Activated naive CD4-positive, alpha-beta T cell treated with anti-CD3 and anti-CD28 coated beads for 36 hours (primary cell): ENCODE results near the gene MAP4K3. TPM values are rescaled to one million over a fixed set of nuclear protein-coding genes. Genes with fewer than 3 reads are reported as not detected.

Experiments used
- CTCF ChIA-PET: fragments of 350-600 bp; sonication (Branson Sonifier 250); formaldehyde crosslinking; loops from one replicate; lab custom pipeline; 2021; ENCODE audit warnings: antibody characterized with exemption; lab: Charles Lee
- DNase-seq: peaks from one replicate; pipeline ENCODE4 v3.0.0-alpha.2; 2020
- H3K27ac Mint-ChIP-seq: one replicate; pipeline ENCODE4 v1.8.0; 2021; ENCODE audit warnings: mild to moderate bottlenecking, mixed read lengths
- H3K27me3 Mint-ChIP-seq: one replicate; pipeline ENCODE4 v1.8.0; 2021; ENCODE audit warnings: low read depth, mixed read lengths
- H3K36me3 Mint-ChIP-seq: one replicate; pipeline ENCODE4 v1.8.0; 2021; ENCODE audit warnings: low read depth, mixed read lengths
- H3K4me1 Mint-ChIP-seq: one replicate; pipeline ENCODE4 v1.8.0; 2021; ENCODE audit warnings: low read depth, mixed read lengths
- H3K4me3 Mint-ChIP-seq: one replicate; pipeline ENCODE4 v1.8.0; 2021; ENCODE audit warnings: mild to moderate bottlenecking, moderate library complexity, mixed read lengths
- H3K9me3 Mint-ChIP-seq: one replicate; pipeline ENCODE4 v1.8.0; 2021; ENCODE audit warnings: mixed read lengths
- intact Hi-C: fragments of 100-400 bp; cut with micrococcal nuclease; formaldehyde crosslinking; loops from one replicate; pipeline ENCODE4 v1.15.1; 2023
- total RNA-seq, 2 experiments: library from RNA; stranded (reverse); gene quantifications; one replicate each; pipeline ENCODE4 v1.2.3, GENCODE V29; 2021

MAP4K3 gene
- total RNA-seq, 2 experiments from 2014 or later: 10.6 to 12.0 TPM

- intact Hi-C loops: no loop called here
- no peak overlapping the region for H3K4me3 Mint-ChIP-seq
- H3K9me3 Mint-ChIP-seq: no peaks in the 10 kb centered on the region
- no peaks in the 10 kb centered on the region for H3K4me1 Mint-ChIP-seq
- H3K36me3 Mint-ChIP-seq: peaks cover 5% of the 10 kb centered on the region
- no peaks in the 10 kb centered on the region for H3K27me3 Mint-ChIP-seq
- no peak overlapping the region for H3K27ac Mint-ChIP-seq
- no peak for DNase-seq
- CTCF ChIA-PET: interaction anchor here (0.9 kb wide), 1 partner anchor 93 kb away, joined by 3 read pairs; no protein-coding TSS in a partner anchor
Observed at GRCh38 chr2:39311469-39311868, 125.6 kb downstream of the MAP4K3 start.

- Mint-ChIP-seq H3K27ac (no peak overlapping the region), H3K27me3 (no peaks in the 10 kb centered on the region), H3K36me3 (peaks cover 2% of the 10 kb centered on the region), H3K4me3 (no peak overlapping the region), H3K9me3 (no peaks in the 10 kb centered on the region), H3K4me1 (no peaks in the 10 kb centered on the region)
- no peak for DNase-seq
- intact Hi-C loops: no loop called here
- CTCF ChIA-PET: interaction anchor here (0.6 kb wide), 1 partner anchor 336 kb away, joined by 3 read pairs; no protein-coding TSS in a partner anchor
Observed at GRCh38 chr2:39308778-39309177, 128.3 kb downstream of the MAP4K3 start.

- Mint-ChIP-seq H3K27me3 (no peaks in the 10 kb centered on the region), H3K27ac (no peak overlapping the region), H3K4me1 (no peaks in the 10 kb centered on the region), H3K9me3 (no peaks in the 10 kb centered on the region), H3K36me3 (no peaks in the 10 kb centered on the region), H3K4me3 (no peak overlapping the region)
- intact Hi-C loops: no loop called here
- no peak for DNase-seq
- CTCF ChIA-PET: no interaction called here
Observed at GRCh38 chr2:39306626-39307025, 130.5 kb downstream of the MAP4K3 start.

- intact Hi-C loops: no loop called here
- H3K36me3 Mint-ChIP-seq: no peaks in the 10 kb centered on the region
- no peaks in the 10 kb centered on the region for H3K9me3 Mint-ChIP-seq
- no peak overlapping the region for H3K27ac Mint-ChIP-seq
- no peaks in the 10 kb centered on the region for H3K27me3 Mint-ChIP-seq
- CTCF ChIA-PET: no interaction called here
- DNase-seq: no peak
- no peaks in the 10 kb centered on the region for H3K4me1 Mint-ChIP-seq
- H3K4me3 Mint-ChIP-seq: no peak overlapping the region
Observed at GRCh38 chr2:39304729-39305128, 132.4 kb downstream of the MAP4K3 start.

GRCh38 chr2:39304200-39304599 is 132.9 kb downstream of the MAP4K3 start:
- Mint-ChIP-seq H3K4me1 (no peaks in the 10 kb centered on the region), H3K4me3 (no peak overlapping the region), H3K27me3 (no peaks in the 10 kb centered on the region), H3K36me3 (no peaks in the 10 kb centered on the region), H3K27ac (no peak overlapping the region), H3K9me3 (no peaks in the 10 kb centered on the region)
- CTCF ChIA-PET: no interaction called here
- DNase-seq: no peak
- intact Hi-C loops: no loop called here

GRCh38 chr2:39301352-39301751 is 135.7 kb downstream of the MAP4K3 start:
- CTCF ChIA-PET: interaction anchor here (0.6 kb wide), 2 partner anchors 23 to 104 kb away, joined by 3 read pairs; no protein-coding TSS in a partner anchor
- no peak overlapping the region for H3K4me3 Mint-ChIP-seq
- intact Hi-C loops: no loop called here
- DNase-seq: no peak
- H3K36me3 Mint-ChIP-seq: no peaks in the 10 kb centered on the region
- H3K27me3 Mint-ChIP-seq: no peaks in the 10 kb centered on the region
- H3K9me3 Mint-ChIP-seq: no peaks in the 10 kb centered on the region
- H3K4me1 Mint-ChIP-seq: no peaks in the 10 kb centered on the region
- no peak overlapping the region for H3K27ac Mint-ChIP-seq

GRCh38 chr2:39300044-39300978 is 136.8 kb downstream of the MAP4K3 start:
- Mint-ChIP-seq H3K4me3 (no peak overlapping the region), H3K27ac (no peak overlapping the region), H3K36me3 (no peaks in the 10 kb centered on the region), H3K27me3 (no peaks in the 10 kb centered on the region), H3K9me3 (no peaks in the 10 kb centered on the region), H3K4me1 (no peaks in the 10 kb centered on the region)
- no peak for DNase-seq
- intact Hi-C loops: no loop called here
- CTCF ChIA-PET: interaction anchor here (0.6 kb wide), 1 partner anchor 103 kb away, joined by 3 read pairs; no protein-coding TSS in a partner anchor

GRCh38 chr2:39290433-39290832 is 146.7 kb downstream of the MAP4K3 start:
- no peak for DNase-seq
- Mint-ChIP-seq H3K9me3 (no peaks in the 10 kb centered on the region), H3K36me3 (peaks cover 9% of the 10 kb centered on the region), H3K27ac (no peak overlapping the region), H3K4me1 (no peaks in the 10 kb centered on the region), H3K27me3 (no peaks in the 10 kb centered on the region), H3K4me3 (no peak overlapping the region)
- CTCF ChIA-PET: interaction anchor here (0.7 kb wide), 1 partner anchor 437 kb away, joined by 3 read pairs; no protein-coding TSS in a partner anchor
- intact Hi-C loops: no loop called here

- Mint-ChIP-seq H3K9me3 (no peaks in the 10 kb centered on the region), H3K36me3 (peaks cover 9% of the 10 kb centered on the region), H3K27me3 (no peaks in the 10 kb centered on the region), H3K27ac (no peak overlapping the region), H3K4me3 (no peak overlapping the region), H3K4me1 (no peaks in the 10 kb centered on the region)
- CTCF ChIA-PET: interaction anchor here (0.7 kb wide), 1 partner anchor 438 kb away, joined by 3 read pairs; no protein-coding TSS in a partner anchor
- intact Hi-C loops: no loop called here
- DNase-seq: no peak
Observed at GRCh38 chr2:39289609-39290008, 147.5 kb downstream of the MAP4K3 start.

- Mint-ChIP-seq H3K9me3 (no peaks in the 10 kb centered on the region), H3K27me3 (no peaks in the 10 kb centered on the region), H3K36me3 (peaks cover 3% of the 10 kb centered on the region), H3K4me1 (no peaks in the 10 kb centered on the region), H3K27ac (no peak overlapping the region), H3K4me3 (no peak overlapping the region)
- DNase-seq: no peak
- intact Hi-C loops: no loop called here
- CTCF ChIA-PET: interaction anchor here (0.5 to 1.1 kb wide), 2 partner anchors 11 to 241 kb away, joined by 3 read pairs; no protein-coding TSS in a partner anchor
Observed at GRCh38 chr2:39283561-39283960, 153.5 kb downstream of the MAP4K3 start.

- H3K4me3 Mint-ChIP-seq: no peak overlapping the region
- DNase-seq: no peak
- H3K9me3 Mint-ChIP-seq: no peaks in the 10 kb centered on the region
- intact Hi-C loops: no loop called here
- H3K36me3 Mint-ChIP-seq: peaks cover 7% of the 10 kb centered on the region
- no peaks in the 10 kb centered on the region for H3K27me3 Mint-ChIP-seq
- no peaks in the 10 kb centered on the region for H3K4me1 Mint-ChIP-seq
- CTCF ChIA-PET: no interaction called here
- no peak overlapping the region for H3K27ac Mint-ChIP-seq
Observed at GRCh38 chr2:39281391-39281790, 155.7 kb downstream of the MAP4K3 start.

- H3K27me3 Mint-ChIP-seq: no peaks in the 10 kb centered on the region
- H3K4me1 Mint-ChIP-seq: no peaks in the 10 kb centered on the region
- H3K4me3 Mint-ChIP-seq: no peak overlapping the region
- no peaks in the 10 kb centered on the region for H3K9me3 Mint-ChIP-seq
- intact Hi-C loops: no loop called here
- no peak for DNase-seq
- H3K36me3 Mint-ChIP-seq: peaks cover 10% of the 10 kb centered on the region
- H3K27ac Mint-ChIP-seq: no peak overlapping the region
- CTCF ChIA-PET: no interaction called here
Observed at GRCh38 chr2:39275016-39275415, 162.1 kb downstream of the MAP4K3 start.

GRCh38 chr2:39269941-39270340 is 167.1 kb downstream of the MAP4K3 start:
- Mint-ChIP-seq H3K27ac (no peak overlapping the region), H3K9me3 (no peaks in the 10 kb centered on the region), H3K4me1 (peaks cover 13% of the 10 kb centered on the region), H3K36me3 (peaks cover 2% of the 10 kb centered on the region), H3K4me3 (no peak overlapping the region), H3K27me3 (no peaks in the 10 kb centered on the region)
- intact Hi-C loops: no loop called here
- no peak for DNase-seq
- CTCF ChIA-PET: no interaction called here
